Measurements from ENCODE around the gene CHRNA7. TPM values are rescaled to one million over a fixed set of nuclear protein-coding genes. Genes with fewer than 3 reads are reported as not detected.

CHRNA7 gene
- total RNA-seq, 1 donor, result 2.0 TPM

DNA sequence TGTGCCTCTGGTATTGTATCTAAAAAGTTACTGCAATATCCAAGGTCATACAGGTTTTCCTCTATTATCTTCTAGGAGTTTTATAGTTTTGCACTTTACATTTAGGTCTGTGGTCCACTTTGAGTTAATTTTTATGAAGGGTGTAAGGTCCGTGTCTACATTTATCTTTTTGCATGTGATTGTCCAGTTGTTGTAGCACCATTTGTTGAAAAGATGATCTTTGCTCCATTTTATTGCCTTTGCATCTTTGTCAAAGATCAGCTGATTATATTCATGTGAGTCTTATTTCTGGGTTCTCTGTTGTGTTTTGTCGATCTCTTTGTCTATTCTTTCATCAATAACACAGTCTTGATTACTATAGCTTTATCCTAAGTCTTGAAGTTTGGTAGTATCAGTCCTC, 6.7 kb downstream of the CHRNA7 start:
- no peaks in the 10 kb centered on the region for H3K4me1 ChIP-seq (ENCODE audit: insufficient read depth, low read length)
- peaks cover 23% of the 10 kb centered on the region for H3K27me3 ChIP-seq (ENCODE audit: insufficient read depth, low read length)
- no peak overlapping the region for H3K4me3 ChIP-seq (ENCODE audit: low read length)
- H3K9me3 ChIP-seq (ENCODE audit: low read depth, low read length), result no peaks in the 10 kb centered on the region

DNA sequence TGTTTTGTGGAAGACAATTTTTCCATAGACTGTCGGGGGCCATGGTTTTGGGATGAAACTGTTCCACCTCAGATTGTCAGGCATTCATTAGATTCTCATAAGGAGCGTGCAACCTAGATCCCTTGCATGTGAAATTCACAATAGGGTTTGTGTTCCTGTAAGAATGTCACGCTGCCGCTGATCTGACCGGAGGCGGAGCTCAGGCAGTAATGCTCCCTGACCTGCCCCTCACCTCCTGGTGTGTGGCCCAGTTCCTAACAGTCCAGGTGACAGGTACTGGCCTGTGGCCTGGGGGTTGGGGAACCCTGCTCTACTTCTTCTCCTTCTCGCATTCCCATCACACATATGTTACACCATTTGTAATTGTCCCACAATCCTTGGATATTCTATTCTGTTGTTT, 11.0 kb downstream of the CHRNA7 start:
- Histone ChIP-seq H3K4me3 (ENCODE audit: low read length) (no peak overlapping the region), H3K27me3 (ENCODE audit: insufficient read depth, low read length) (no peaks in the 10 kb centered on the region), H3K4me1 (ENCODE audit: insufficient read depth, low read length) (no peaks in the 10 kb centered on the region), H3K9me3 (ENCODE audit: low read depth, low read length) (no peaks in the 10 kb centered on the region)

DNA sequence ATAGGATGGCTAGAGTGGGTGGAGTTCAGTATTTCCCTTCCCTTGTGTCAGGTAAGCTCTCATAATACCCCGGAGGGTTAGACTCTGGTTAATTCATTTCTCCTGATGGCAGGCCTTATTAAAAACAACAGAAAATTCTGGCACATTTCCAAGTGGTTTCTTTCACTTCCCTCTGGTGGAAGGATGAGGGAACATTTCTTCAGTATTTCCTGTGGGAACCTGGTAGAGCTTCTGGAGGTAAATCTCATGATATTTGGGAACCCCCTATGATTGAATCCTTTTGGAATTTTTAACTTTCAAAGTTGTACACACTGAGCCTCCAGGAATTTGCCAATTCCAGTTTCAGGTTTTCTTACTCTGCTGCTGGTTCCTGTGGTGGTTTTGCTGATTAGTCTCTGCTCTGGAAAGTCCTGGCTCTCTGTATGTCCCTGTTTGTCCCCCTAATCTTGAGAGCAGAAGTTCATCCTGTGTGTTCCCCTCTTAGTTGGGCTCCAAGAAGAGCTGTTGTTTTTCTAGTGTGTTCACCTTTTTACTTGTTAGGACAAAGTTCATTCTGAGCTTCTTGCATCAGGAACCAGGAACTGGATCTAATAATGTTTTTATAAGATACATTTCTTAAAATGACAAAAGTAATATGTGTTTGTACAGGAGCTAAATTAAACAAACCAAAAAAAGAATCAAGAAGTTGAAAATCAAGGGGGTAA, 12.1 kb downstream of the CHRNA7 start:
- Histone ChIP-seq H3K4me1 (ENCODE audit: insufficient read depth, low read length) (no peaks in the 10 kb centered on the region), H3K4me3 (ENCODE audit: low read length) (no peak overlapping the region), H3K27me3 (ENCODE audit: insufficient read depth, low read length) (no peaks in the 10 kb centered on the region), H3K9me3 (ENCODE audit: low read depth, low read length) (no peaks in the 10 kb centered on the region)

DNA sequence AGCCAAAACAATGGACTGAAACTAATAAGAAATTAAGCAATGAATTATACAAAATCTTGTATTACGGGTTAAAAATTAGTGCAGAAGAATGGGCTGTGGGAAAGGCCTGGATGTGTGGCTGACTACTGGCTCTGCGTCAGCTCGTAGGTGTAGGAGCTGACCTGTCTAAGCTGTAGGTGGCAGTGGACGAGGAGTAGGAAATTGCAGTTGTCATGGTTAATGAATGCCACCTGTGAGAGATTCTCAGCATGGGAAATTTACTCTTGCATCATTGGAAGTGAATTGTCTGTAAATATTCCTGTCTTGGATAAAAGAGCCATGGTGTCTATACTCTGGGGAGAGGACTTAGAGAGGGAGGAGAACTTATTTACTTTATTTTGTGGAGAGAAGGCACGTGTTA, 23.4 kb downstream of the CHRNA7 start:
- Histone ChIP-seq H3K4me1 (ENCODE audit: insufficient read depth, low read length) (no peaks in the 10 kb centered on the region), H3K9me3 (ENCODE audit: low read depth, low read length) (no peaks in the 10 kb centered on the region), H3K27me3 (ENCODE audit: insufficient read depth, low read length) (no peaks in the 10 kb centered on the region), H3K4me3 (ENCODE audit: low read length) (no peak overlapping the region)

DNA sequence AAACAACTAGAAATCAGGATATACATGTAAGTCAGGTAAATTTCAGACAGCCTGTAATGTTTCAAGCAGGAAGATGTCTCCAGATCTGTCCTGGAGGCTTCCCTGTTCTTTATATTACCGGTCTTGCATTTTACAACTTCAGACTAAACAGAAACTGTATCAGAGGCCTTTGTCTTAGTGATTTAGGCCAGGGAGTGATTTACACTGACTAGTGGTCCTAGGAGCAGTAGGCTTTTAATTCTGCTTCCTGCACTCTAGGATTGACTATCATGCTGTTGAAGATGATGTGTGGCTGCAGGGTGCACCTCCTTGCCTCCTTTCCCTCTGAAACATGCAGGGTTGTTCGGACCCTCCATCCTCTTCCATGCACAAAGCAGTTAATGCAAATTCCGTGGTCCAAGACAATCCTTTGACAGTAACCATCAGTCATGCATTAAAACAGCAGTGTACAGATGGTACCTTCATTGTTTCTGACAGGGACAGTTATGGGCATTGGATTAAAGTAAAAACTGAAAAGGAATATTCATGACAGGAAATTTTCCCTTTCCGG, 27.6 kb downstream of the CHRNA7 start:
- Histone ChIP-seq H3K4me1 (ENCODE audit: insufficient read depth, low read length) (no peaks in the 10 kb centered on the region), H3K9me3 (ENCODE audit: low read depth, low read length) (no peaks in the 10 kb centered on the region), H3K27me3 (ENCODE audit: insufficient read depth, low read length) (no peaks in the 10 kb centered on the region), H3K4me3 (ENCODE audit: low read length) (no peak overlapping the region)

DNA sequence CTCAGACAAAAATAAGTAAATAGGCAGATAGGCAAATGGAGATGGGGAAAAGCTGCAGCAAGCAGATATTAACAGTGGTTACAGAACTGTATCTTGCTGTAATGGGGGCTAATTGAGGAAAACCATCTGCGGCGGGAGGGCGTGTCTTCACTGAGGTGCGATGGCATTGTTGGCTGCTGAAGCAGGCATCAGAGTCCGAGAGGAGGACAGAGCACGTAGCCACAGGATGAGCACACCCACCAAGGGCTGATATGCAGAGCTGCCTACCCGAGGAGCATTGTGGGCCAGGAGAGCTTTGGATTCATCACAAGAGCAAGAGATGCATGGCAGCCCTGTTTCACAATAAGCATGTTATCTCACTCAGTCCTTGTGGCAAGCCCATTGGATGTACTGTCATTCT, 30.4 kb downstream of the CHRNA7 start:
- no peaks in the 10 kb centered on the region for H3K9me3 ChIP-seq (ENCODE audit: low read depth, low read length)
- no peaks in the 10 kb centered on the region for H3K4me1 ChIP-seq (ENCODE audit: insufficient read depth, low read length)
- no peak overlapping the region for H3K4me3 ChIP-seq (ENCODE audit: low read length)
- no peaks in the 10 kb centered on the region for H3K27me3 ChIP-seq (ENCODE audit: insufficient read depth, low read length)

DNA sequence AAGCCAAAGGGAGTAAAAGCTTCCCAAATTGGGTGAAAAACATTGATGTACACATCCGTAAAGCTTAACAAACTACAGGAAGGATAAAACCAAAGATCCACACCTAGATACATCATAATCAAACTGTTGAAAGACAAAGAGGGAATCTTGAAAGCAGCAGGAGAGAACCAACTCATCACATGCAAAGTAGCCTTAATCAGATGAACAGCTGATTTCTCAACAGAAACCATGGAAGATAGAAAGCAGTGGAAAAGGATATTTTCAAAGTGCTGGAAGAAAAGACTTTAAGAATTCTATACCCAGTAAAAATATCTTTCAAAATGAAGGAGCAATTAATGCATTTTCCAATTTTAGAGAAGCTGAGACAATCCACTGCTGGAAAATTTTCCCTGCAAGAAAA, 36.8 kb downstream of the CHRNA7 start:
- H3K4me3 ChIP-seq (ENCODE audit: low read length), result no peak overlapping the region
- H3K27me3 ChIP-seq (ENCODE audit: insufficient read depth, low read length), result no peaks in the 10 kb centered on the region
- peaks cover 16% of the 10 kb centered on the region for H3K9me3 ChIP-seq (ENCODE audit: low read depth, low read length)
- no peaks in the 10 kb centered on the region for H3K4me1 ChIP-seq (ENCODE audit: insufficient read depth, low read length)

DNA sequence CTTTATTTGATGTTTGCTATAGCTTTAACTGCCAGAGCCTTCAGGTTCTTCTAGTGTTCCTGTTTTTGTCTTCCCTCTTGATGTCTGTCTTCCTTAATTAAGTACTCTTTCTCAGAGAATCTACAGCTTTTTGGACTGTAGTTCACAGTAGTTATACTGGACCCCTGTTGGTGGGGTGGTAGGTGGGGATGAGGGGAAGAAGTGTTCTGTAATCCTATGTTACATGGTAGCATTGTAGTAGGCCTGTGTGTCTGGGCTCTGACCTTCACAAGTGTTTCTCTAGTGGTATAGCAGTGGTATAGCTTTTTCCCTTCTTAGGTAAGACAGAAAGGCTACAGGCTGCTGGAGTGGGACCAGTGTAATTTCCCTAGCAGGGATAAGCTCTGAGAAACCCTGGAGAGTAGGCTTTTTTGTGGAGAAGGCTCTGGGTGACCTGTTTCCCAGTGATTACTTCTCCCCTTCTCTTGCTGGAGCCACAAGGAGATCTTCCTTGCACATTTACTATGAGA, 59.6 kb downstream of the CHRNA7 start:
- Histone ChIP-seq H3K4me3 (ENCODE audit: low read length) (no peak overlapping the region), H3K9me3 (ENCODE audit: low read depth, low read length) (no peaks in the 10 kb centered on the region), H3K4me1 (ENCODE audit: insufficient read depth, low read length) (no peaks in the 10 kb centered on the region), H3K27me3 (ENCODE audit: insufficient read depth, low read length) (no peaks in the 10 kb centered on the region)

DNA sequence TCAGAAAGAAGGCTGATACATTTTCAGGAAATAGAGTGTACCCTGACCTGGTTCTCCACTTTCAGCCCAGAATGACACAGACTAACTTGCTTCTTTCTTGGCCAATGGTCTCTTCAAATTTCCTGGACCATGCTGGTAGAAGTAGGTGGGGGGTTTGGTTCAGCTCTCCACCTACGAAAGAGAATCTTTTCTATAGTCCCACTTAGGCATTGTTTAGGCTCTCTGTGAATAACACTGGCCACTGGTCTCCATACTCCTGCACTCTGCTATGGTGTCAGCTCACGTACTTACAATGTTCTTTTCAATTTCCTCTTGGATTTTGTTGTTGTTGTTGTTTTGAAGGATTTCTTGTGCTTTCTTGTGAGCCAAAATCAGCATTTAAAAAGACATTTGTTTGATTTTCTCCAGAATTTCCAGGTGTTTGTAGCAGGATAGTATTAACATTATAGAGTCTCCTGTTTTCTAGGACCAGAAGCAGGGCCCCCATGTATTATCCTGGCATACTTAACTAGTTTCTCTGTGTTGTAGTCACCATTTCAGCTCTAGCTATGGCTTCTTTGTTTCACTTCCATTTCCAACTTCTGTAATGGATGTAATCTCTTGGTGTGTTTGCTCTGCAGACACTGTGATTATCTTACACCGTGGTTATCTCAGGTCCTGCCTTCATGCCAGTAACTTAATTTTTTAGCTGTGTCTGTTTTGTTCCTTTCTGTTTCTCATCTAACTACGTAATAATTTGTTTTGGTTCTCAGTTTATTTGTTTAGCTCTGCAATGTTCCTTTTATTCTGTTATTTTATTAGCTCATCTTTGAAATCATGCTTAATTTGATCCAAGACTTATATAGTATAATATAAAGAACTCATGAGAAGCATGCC, 61.4 kb downstream of the CHRNA7 start:
- no peaks in the 10 kb centered on the region for H3K4me1 ChIP-seq (ENCODE audit: insufficient read depth, low read length)
- no peak overlapping the region for H3K4me3 ChIP-seq (ENCODE audit: low read length)
- H3K9me3 ChIP-seq (ENCODE audit: low read depth, low read length), result no peaks in the 10 kb centered on the region
- no peaks in the 10 kb centered on the region for H3K27me3 ChIP-seq (ENCODE audit: insufficient read depth, low read length)

DNA sequence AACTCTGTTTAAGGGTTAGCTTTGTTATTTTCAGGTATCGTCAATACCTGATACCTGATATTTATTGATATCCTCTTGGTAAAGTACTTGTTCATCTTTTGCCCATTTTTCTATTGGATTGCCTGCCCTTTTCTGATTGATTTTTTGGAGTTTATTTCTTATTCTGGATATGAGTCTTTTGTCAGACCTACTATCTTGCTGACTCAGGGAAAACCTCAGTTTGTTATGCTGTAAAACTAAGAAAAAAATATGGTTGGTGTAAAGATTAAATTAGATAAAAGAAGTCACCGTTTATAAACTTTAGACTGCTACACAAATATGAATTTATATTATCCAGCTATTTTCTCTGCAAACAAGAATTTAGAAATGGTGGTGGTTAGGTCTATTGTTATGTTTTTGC, 65.9 kb downstream of the CHRNA7 start:
- H3K27me3 ChIP-seq (ENCODE audit: insufficient read depth, low read length), result no peaks in the 10 kb centered on the region
- no peaks in the 10 kb centered on the region for H3K9me3 ChIP-seq (ENCODE audit: low read depth, low read length)
- H3K4me1 ChIP-seq (ENCODE audit: insufficient read depth, low read length), result no peaks in the 10 kb centered on the region
- no peak overlapping the region for H3K4me3 ChIP-seq (ENCODE audit: low read length)

DNA sequence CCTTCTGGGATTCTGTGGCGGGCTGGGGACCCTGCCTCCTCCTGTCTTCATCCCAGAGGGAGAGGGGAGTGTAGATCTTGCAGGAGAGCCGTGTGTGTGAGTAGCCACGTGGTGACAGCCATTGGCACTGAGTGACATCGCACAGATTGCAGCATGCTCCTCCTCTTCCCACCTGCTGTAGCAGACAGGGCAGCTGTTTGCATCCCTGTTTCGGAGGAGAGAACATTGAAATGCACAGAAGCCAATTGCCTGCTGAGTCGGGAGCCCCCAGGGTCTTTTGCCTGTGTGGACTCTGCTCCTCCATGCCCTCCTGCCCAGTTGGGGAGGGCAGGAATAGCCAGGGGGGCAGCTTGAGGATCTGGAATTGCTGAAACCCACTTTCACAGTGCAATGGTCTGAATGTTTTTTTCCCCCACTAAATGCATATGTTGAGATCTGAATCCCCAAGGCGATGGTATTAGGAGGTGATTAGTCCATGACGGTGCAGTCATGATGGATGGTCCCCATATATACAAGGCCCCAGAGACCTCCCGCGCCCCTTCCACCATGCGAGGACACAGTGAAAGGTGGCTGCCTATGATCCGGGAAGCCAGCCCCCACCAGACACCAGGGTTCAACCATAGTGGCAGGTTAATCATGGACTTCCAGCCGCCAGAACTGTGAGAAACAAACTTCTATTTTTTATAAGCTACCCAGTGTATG, 66.8 kb downstream of the CHRNA7 start:
- H3K27me3 ChIP-seq (ENCODE audit: insufficient read depth, low read length), result no peaks in the 10 kb centered on the region
- no peak overlapping the region for H3K4me3 ChIP-seq (ENCODE audit: low read length)
- no peaks in the 10 kb centered on the region for H3K4me1 ChIP-seq (ENCODE audit: insufficient read depth, low read length)
- no peaks in the 10 kb centered on the region for H3K9me3 ChIP-seq (ENCODE audit: low read depth, low read length)

DNA sequence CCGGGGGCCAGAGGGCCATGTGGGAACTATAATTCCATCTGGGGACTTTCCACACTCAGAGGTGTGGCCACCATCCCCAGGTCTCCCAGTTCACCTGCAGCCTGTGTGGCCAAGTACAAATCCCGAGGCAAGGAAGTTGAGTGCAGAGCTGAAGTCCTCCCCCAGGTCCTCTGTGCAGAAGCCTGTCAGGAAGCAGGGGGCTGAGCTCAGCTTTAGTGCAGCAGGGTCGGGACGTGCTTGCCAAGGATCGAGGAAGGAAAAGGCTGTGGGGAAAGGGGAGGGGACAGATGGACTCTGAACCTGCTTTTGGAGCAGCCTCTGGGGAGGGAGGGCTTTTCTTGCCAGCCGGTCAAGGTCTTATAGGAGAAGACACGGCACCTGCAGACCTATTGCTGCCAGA, 67.7 kb downstream of the CHRNA7 start:
- no peaks in the 10 kb centered on the region for H3K9me3 ChIP-seq (ENCODE audit: low read depth, low read length)
- H3K4me3 ChIP-seq (ENCODE audit: low read length), result no peak overlapping the region
- H3K4me1 ChIP-seq (ENCODE audit: insufficient read depth, low read length), result no peaks in the 10 kb centered on the region
- H3K27me3 ChIP-seq (ENCODE audit: insufficient read depth, low read length), result no peaks in the 10 kb centered on the region

DNA sequence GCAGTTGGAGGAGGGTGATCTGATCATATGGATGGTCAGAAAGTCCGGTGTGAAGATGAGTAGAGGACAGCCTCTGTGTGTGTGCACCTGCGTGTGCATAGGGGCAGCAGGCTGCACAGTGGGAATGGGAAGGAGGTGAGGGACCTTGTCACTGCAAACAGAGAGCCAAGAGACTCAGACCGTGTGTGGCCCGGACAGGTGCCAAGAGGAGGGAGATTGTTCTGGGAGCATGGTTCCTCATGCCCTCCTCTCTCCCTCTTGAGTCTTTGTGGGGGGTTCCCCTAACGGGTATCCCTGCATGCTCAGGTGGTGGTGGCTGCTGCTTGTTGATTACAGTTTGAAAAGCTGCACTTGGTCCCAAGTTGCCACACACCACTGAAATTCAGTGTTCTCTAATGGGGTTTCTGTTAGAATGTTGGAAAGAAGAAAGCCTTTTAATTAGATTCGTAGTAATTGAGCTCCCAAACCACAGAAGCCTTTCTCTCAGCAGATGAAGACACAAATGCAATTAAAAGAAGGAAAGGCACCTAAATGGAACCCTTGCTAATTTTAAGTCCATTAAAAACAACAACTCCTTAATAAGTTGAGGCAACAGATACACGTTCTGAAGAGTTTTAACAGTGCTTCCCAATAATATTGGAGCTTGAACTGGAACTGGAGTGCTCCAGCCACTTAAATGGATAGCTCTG, 68.9 kb downstream of the CHRNA7 start:
- no peaks in the 10 kb centered on the region for H3K27me3 ChIP-seq (ENCODE audit: insufficient read depth, low read length)
- H3K4me1 ChIP-seq (ENCODE audit: insufficient read depth, low read length), result no peaks in the 10 kb centered on the region
- H3K9me3 ChIP-seq (ENCODE audit: low read depth, low read length), result no peaks in the 10 kb centered on the region
- no peak overlapping the region for H3K4me3 ChIP-seq (ENCODE audit: low read length)

DNA sequence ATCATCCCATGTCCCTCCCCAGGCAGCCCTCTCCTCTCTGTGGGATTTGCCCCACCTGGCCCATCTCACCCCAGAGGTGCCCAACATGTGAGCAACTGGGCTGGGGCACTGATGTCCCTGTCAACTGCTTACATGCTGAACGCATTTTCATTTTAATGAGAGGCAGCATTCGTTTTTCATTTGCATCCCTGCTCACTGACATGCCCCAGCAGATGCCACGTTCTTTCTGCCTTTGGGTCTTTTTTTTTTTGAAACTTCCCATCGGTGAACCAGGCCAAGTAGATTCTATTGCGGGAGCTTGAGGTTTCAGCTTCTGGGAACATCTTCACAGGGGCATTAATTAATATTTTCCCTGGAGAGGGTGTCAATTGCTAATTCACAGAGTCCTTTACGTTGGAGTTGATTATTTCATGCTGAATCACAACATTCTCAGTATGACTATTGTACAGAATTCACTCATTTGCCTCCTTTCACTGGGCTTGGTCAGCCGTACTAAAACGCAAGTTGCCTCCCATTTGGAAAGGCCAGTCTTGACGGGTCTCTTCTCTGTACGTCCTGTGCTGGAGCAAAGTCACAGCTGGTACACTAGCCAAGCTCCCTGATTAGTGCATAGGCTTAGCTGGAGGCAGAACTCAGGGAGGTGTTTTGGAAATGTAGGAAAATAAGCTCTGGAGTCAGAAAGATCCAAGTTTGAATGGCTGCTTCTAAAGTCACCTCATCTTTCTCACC, 69.8 kb downstream of the CHRNA7 start:
- Histone ChIP-seq H3K27me3 (ENCODE audit: insufficient read depth, low read length) (no peaks in the 10 kb centered on the region), H3K4me1 (ENCODE audit: insufficient read depth, low read length) (no peaks in the 10 kb centered on the region), H3K9me3 (ENCODE audit: low read depth, low read length) (no peaks in the 10 kb centered on the region), H3K4me3 (ENCODE audit: low read length) (no peak overlapping the region)
